Hepatocyte (in vitro differentiated cells): Measurements from ENCODE around the gene G3BP1. TPM values are rescaled to one million over a fixed set of nuclear protein-coding genes. Genes with fewer than 3 reads are reported as not detected.
"Not testable (repeated sequence)": the region's sequence is repeated elsewhere in the genome, so short reads cannot be mapped to it uniquely, and the experiment has no call there.

Experiments
- DNase-seq: peaks from one replicate; pipeline ENCODE4 v3.0.0-alpha.2; 2016; ENCODE audit warnings: low spot score
- H2AFZ ChIP-seq: fragments of 200-600 bp; sonication (generic); 2 replicates; pipeline ENCODE4 v1.6.0; 2016; ENCODE audit warnings: antibody characterized with exemption, mild to moderate bottlenecking
- H3K27ac ChIP-seq: fragments of 200-600 bp; sonication (generic); 2 replicates; pipeline ENCODE4 v1.5.1; 2016; ENCODE audit warnings: mild to moderate bottlenecking
- H3K27me3 ChIP-seq: fragments of 200-600 bp; sonication (generic); 2 replicates; pipeline ENCODE4 v1.6.1; 2016
- H3K36me3 ChIP-seq: fragments of 200-600 bp; sonication (generic); replicated peaks from 2 replicates; pipeline ENCODE4 v1.5.1; 2016; ENCODE audit warnings: low read depth; ENCODE audit not compliant: insufficient read depth
- H3K4me1 ChIP-seq: fragments of 200-600 bp; sonication (generic); 2 replicates; pipeline ENCODE4 v1.5.1; 2016; ENCODE audit warnings: mild to moderate bottlenecking, moderate library complexity; ENCODE audit not compliant: insufficient read depth
- H3K4me2 ChIP-seq: fragments of 200-600 bp; sonication (generic); 2 replicates; pipeline ENCODE4 v1.6.0; 2016
- H3K4me3 ChIP-seq: fragments of 200-600 bp; sonication (generic); 2 replicates; pipeline ENCODE4 v1.5.1; 2016; ENCODE audit warnings: mild to moderate bottlenecking
- H3K79me2 ChIP-seq: fragments of 200-600 bp; sonication (generic); 2 replicates; pipeline ENCODE4 v1.6.0; 2017; ENCODE audit warnings: mild to moderate bottlenecking
- H3K9me2 ChIP-seq: fragments of 200-600 bp; sonication (generic); replicated peaks from 2 replicates; pipeline ENCODE4 v1.6.0; 2017; ENCODE audit warnings: mild to moderate bottlenecking; ENCODE audit not compliant: insufficient read depth
- H3K9me3 ChIP-seq: fragments of 200-600 bp; sonication (generic); 2 replicates; pipeline ENCODE4 v1.5.1; 2016; ENCODE audit warnings: low read depth, mild to moderate bottlenecking
- H4K20me1 ChIP-seq: fragments of 200-600 bp; sonication (generic); 2 replicates; pipeline ENCODE4 v1.6.0; 2016; ENCODE audit warnings: mild to moderate bottlenecking; ENCODE audit not compliant: insufficient read depth, poor library complexity, severe bottlenecking
- EZH2 ChIP-seq: fragments of 200-600 bp; sonication (generic); IDR thresholded peaks from 2 replicates; pipeline ENCODE4 v1.6.1; 2016; ENCODE audit warnings: antibody characterized with exemption, mild to moderate bottlenecking, borderline replicate concordance
- EZH2phosphoT487 ChIP-seq: fragments of 200-600 bp; sonication (generic); IDR thresholded peaks from one replicate; pipeline ENCODE4 v1.6.1; 2018; ENCODE audit warnings: antibody characterized with exemption, mild to moderate bottlenecking, low read depth, moderate library complexity; ENCODE audit not compliant: unreplicated experiment, severe bottlenecking
- WGBS: methylation state at CpG from one replicate; pipeline ENCODE4 v1.1.6; 2016; ENCODE audit warnings: low lambda C conversion rate; ENCODE audit errors: missing lambda C conversion rate; 5-methylcytosine and 5-hydroxymethylcytosine counted together
- polyA plus RNA-seq: library from polyadenylated mRNA; unstranded; fragments of >200 nt; fragmentation: Nextera tagmentation; extraction: Ambion mirVana; gene quantifications from 2 replicates; pipeline ENCODE4 v1.2.1, GENCODE V29; 2016
- total RNA-seq: library from RNA; depleted of rRNA; stranded (reverse); fragments of >200 nt; gene quantifications from 2 replicates; pipeline ENCODE4 v1.2.3, GENCODE V29; 2014
- TF ChIP-seq, protein P1 (sequence below): fragments of 200-600 bp; sonication (generic); IDR thresholded peaks from 2 replicates; pipeline ENCODE4 v1.5.1; 2016; ENCODE audit warnings: antibody characterized with exemption, mild to moderate bottlenecking; ENCODE audit not compliant: poor library complexity

G3BP1 gene
- total and polyA plus RNA-seq, 2 experiments from 2014 or later: 123 to 151 TPM

DNA sequence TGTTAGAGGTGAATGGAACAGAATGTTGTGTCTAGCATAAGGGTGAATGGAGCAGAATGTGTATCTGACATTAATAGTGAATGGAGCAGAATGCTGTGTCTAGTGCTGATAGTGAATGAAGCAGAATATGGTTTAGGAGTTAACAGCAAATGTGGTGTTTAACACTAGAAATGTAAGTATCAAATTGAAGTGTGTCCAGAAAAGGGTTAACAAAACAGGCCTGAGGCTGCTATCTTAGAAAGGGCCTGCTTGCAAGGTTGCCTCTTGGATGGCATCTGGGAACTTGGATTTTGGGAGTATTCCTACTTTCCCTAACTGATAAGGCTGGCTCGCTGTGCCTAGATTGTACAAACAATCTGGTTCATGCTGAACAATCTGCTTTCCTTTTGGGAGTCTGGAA lies 76.1 kb downstream of the G3BP1 start:
- H4K20me1 ChIP-seq: no peaks in the 10 kb centered on the region
- WGBS: 26% methylated on average over 1 of the region's 1 CpG
- no peaks in the 10 kb centered on the region for H3K79me2 ChIP-seq
- H3K9me2 ChIP-seq: no peaks in the 10 kb centered on the region
- no peak overlapping the region for H3K27ac ChIP-seq
- TF ChIP-seq, protein P1, sequence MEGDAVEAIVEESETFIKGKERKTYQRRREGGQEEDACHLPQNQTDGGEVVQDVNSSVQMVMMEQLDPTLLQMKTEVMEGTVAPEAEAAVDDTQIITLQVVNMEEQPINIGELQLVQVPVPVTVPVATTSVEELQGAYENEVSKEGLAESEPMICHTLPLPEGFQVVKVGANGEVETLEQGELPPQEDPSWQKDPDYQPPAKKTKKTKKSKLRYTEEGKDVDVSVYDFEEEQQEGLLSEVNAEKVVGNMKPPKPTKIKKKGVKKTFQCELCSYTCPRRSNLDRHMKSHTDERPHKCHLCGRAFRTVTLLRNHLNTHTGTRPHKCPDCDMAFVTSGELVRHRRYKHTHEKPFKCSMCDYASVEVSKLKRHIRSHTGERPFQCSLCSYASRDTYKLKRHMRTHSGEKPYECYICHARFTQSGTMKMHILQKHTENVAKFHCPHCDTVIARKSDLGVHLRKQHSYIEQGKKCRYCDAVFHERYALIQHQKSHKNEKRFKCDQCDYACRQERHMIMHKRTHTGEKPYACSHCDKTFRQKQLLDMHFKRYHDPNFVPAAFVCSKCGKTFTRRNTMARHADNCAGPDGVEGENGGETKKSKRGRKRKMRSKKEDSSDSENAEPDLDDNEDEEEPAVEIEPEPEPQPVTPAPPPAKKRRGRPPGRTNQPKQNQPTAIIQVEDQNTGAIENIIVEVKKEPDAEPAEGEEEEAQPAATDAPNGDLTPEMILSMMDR: no peak
- TF ChIP-seq EZH2phosphoT487 (no peak), EZH2 (no peak)
- no peaks in the 10 kb centered on the region for H3K9me3 ChIP-seq
- H2AFZ ChIP-seq: no peak overlapping the region
- H3K27me3 ChIP-seq: no peaks in the 10 kb centered on the region
- H3K4me3 ChIP-seq: no peak overlapping the region
- H3K4me2 ChIP-seq: no peak overlapping the region
- H3K36me3 ChIP-seq: no peaks in the 10 kb centered on the region
- DNase-seq: no peak
- H3K4me1 ChIP-seq: no peaks in the 10 kb centered on the region

DNA sequence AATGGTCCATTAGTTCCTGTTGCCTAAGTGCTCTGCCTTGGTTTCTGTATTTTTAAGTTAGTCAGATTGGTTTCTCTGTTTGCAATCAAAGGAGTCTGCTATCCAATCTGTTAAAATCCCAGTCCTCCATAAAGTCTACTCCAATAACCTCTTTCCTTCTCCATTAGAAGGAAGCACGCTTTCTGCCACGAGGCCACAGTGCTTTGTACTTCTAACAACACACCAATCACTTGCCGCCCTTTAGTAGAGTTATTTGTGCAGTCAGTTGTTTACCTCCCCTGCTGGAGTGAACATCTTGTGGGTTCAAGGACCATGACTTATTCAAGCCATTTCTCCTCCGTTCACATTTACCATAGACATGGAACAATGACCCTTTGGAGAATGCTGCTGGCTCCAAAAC lies 83.9 kb downstream of the G3BP1 start:
- no peaks in the 10 kb centered on the region for H3K4me1 ChIP-seq
- no peaks in the 10 kb centered on the region for H3K9me2 ChIP-seq
- no peak overlapping the region for H3K27ac ChIP-seq
- no peak overlapping the region for H3K4me2 ChIP-seq
- no peaks in the 10 kb centered on the region for H3K36me3 ChIP-seq
- H3K4me3 ChIP-seq: no peak overlapping the region
- H3K27me3 ChIP-seq: no peaks in the 10 kb centered on the region
- 81% methylated on average over 4 of the region's 4 CpGs for WGBS
- no peak for DNase-seq
- H3K79me2 ChIP-seq: no peaks in the 10 kb centered on the region
- no peak for TF ChIP-seq EZH2phosphoT487
- TF ChIP-seq, protein P1: no peak
- TF ChIP-seq EZH2: no peak
- H2AFZ ChIP-seq: no peak overlapping the region
- no peaks in the 10 kb centered on the region for H4K20me1 ChIP-seq
- H3K9me3 ChIP-seq: no peaks in the 10 kb centered on the region

DNA sequence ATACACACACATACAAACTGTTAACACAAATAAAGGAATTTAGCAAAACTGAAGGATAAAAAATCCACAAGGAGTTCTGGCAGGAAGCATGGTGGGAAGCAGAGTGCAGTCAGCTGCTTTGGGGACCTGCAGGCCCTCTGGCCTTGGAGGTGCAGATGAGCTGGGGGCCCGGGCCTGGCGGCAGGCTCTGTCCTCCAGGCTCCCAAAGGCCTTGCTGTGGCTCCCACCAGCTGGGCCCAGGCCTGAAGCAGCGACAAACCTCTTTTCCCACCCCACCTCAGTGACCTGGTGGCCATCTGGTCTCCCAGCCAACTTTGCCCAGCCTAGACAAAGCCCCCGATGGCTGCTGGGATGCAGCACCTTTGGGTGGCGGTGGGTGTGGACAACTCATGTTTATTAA lies 85.1 kb downstream of the G3BP1 start:
- no peaks in the 10 kb centered on the region for H3K36me3 ChIP-seq
- TF ChIP-seq, protein P1: no peak
- no peak for TF ChIP-seq EZH2
- TF ChIP-seq EZH2phosphoT487: no peak
- H4K20me1 ChIP-seq: no peaks in the 10 kb centered on the region
- WGBS: 94% methylated on average over 5 of the region's 5 CpGs
- H3K27ac ChIP-seq: no peak overlapping the region
- H2AFZ ChIP-seq: no peak overlapping the region
- no peak for DNase-seq
- no peaks in the 10 kb centered on the region for H3K79me2 ChIP-seq
- H3K4me1 ChIP-seq: no peaks in the 10 kb centered on the region
- no peak overlapping the region for H3K4me2 ChIP-seq
- H3K27me3 ChIP-seq: no peaks in the 10 kb centered on the region
- H3K4me3 ChIP-seq: no peak overlapping the region
- no peaks in the 10 kb centered on the region for H3K9me3 ChIP-seq
- no peaks in the 10 kb centered on the region for H3K9me2 ChIP-seq

DNA sequence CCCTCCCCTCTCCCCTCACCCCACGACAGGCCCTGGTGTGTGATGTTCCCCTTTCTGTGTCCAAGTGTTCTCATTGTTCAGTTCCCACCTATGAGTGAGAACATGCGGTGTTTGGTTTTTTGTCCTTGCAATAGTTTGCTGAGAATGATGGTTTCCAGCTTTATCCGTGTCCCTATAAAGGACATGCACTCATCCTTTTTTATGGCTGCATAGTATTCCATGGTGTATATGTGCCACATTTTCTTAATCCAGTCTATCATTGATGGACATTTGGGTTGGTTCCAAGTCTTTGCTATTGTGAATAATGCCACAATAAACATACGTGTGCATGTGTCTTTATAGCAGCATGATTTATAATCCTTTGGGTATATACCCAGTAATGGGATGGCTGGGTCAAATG lies 89.1 kb downstream of the G3BP1 start:
- WGBS: 90% methylated on average over 4 of the region's 4 CpGs
- DNase-seq, H3K27me3 ChIP-seq, H3K79me2 ChIP-seq, H3K9me3 ChIP-seq, H3K4me3 ChIP-seq, H3K9me2 ChIP-seq, H4K20me1 ChIP-seq, H3K4me1 ChIP-seq, H2AFZ ChIP-seq, H3K27ac ChIP-seq, H3K36me3 ChIP-seq, H3K4me2 ChIP-seq: not testable (repeated sequence)

Other genes with a start within 250 kb of the G3BP1 start
- 0.40 and 0.72 TPM in 2 replicates for gene FAT2, start 180.6 kb upstream of the G3BP1 start, total RNA-seq
- gene FAT2, start 180.6 kb upstream of the G3BP1 start, polyA plus RNA-seq: 0.10 and 0.55 TPM in 2 replicates
- 4,086 and 4,089 TPM in 2 replicates for gene SPARC, start 85.0 kb upstream of the G3BP1 start, total RNA-seq
- 15,889 and 16,729 TPM in 2 replicates for gene SPARC, start 85.0 kb upstream of the G3BP1 start, polyA plus RNA-seq
- gene ATOX1, start 13.3 kb upstream of the G3BP1 start, total RNA-seq: 112 and 174 TPM in 2 replicates
- 333 and 348 TPM in 2 replicates for gene ATOX1, start 13.3 kb upstream of the G3BP1 start, polyA plus RNA-seq
- not detected in 2 replicates for gene GLRA1, start 152.9 kb downstream of the G3BP1 start, total RNA-seq
- gene GLRA1, start 152.9 kb downstream of the G3BP1 start, polyA plus RNA-seq: not detected in 2 replicates